Loucy (cell line): ENCODE data around the gene LECT2.

ENCODE experiments used
- H2AFZ ChIP-seq: fragments of 200-600 bp; sonication (generic); 2 replicates; pipeline ENCODE4 v1.6.0; 2016; ENCODE audit warnings: antibody characterized with exemption, mild to moderate bottlenecking, low read length, moderate library complexity
- H3F3A ChIP-seq: fragments of 200-600 bp; 2 replicates; pipeline ENCODE4 v1.6.0; 2016; ENCODE audit warnings: antibody characterized with exemption, low read depth, mild to moderate bottlenecking
- H3K27me3 ChIP-seq: fragments of 200-600 bp; sonication (generic); 2 replicates; pipeline ENCODE4 v1.6.1; 2014; ENCODE audit warnings: low read length, mild to moderate bottlenecking; ENCODE audit not compliant: insufficient read depth, poor library complexity, severe bottlenecking
- H3K36me3 ChIP-seq: fragments of 200-600 bp; sonication (generic); 2 replicates; pipeline ENCODE4 v1.6.1; 2016; ENCODE audit warnings: low read length; ENCODE audit not compliant: insufficient read depth
- H3K4me1 ChIP-seq: fragments of 200-600 bp; sonication (generic); 2 replicates; pipeline ENCODE4 v1.5.1; 2014; ENCODE audit warnings: low read length, mild to moderate bottlenecking; ENCODE audit not compliant: insufficient read depth, poor library complexity, severe bottlenecking
- H3K4me2 ChIP-seq: fragments of 200-600 bp; sonication (generic); 2 replicates; pipeline ENCODE4 v1.6.0; 2014; ENCODE audit warnings: antibody characterized with exemption, low read length, low read depth, mild to moderate bottlenecking; ENCODE audit not compliant: poor library complexity, severe bottlenecking
- H3K4me3 ChIP-seq: fragments of 200-600 bp; sonication (generic); 2 replicates; pipeline ENCODE4 v1.5.1; 2014; ENCODE audit warnings: low read length, mild to moderate bottlenecking, mixed read lengths; ENCODE audit not compliant: poor library complexity, severe bottlenecking
- H3K79me2 ChIP-seq: fragments of 200-600 bp; sonication (generic); 2 replicates; pipeline ENCODE4 v1.6.1; 2014; ENCODE audit warnings: low read length; ENCODE audit not compliant: insufficient read depth
- H3K9ac ChIP-seq: fragments of 200-600 bp; sonication (generic); 2 replicates; pipeline ENCODE4 v1.6.0; 2014; ENCODE audit warnings: mild to moderate bottlenecking, low read depth, low read length, moderate library complexity; ENCODE audit not compliant: poor library complexity, severe bottlenecking
- H3K9me2 ChIP-seq: fragments of 200-600 bp; sonication (generic); replicated peaks from 2 replicates; pipeline ENCODE4 v1.6.1; 2016; ENCODE audit warnings: low read depth, low read length, mixed read lengths
- H3K9me3 ChIP-seq: fragments of 200-600 bp; sonication (generic); 2 replicates; pipeline ENCODE4 v1.6.1; 2014; ENCODE audit warnings: mild to moderate bottlenecking, antibody characterized with exemption, low read length, low read depth; ENCODE audit not compliant: insufficient read depth
- H4K20me1 ChIP-seq: fragments of 200-600 bp; sonication (generic); 2 replicates; pipeline ENCODE4 v1.6.0; 2014; ENCODE audit warnings: antibody characterized with exemption, low read length, mild to moderate bottlenecking; ENCODE audit not compliant: insufficient read depth, poor library complexity, severe bottlenecking
- CTCF ChIP-seq: fragments of 200-600 bp; sonication (generic); conservative IDR thresholded peaks from 2 replicates; pipeline ENCODE4 v1.5.1; 2014; ENCODE audit warnings: mild to moderate bottlenecking, antibody characterized with exemption, low read length
- EZH2phosphoT487 ChIP-seq: fragments of 200-600 bp; IDR thresholded peaks from 2 replicates; pipeline ENCODE4 v1.6.1; 2018; ENCODE audit warnings: antibody characterized with exemption, mild to moderate bottlenecking, moderate library complexity, borderline replicate concordance

The LECT2 gene

GRCh38 chr5:135998889-135999288 is 44.1 kb upstream of the LECT2 start:
- Histone ChIP-seq H3K27me3 (peaks cover 7% of the 10 kb centered on the region), H3K4me3 (no peak overlapping the region), H3K79me2 (no peaks in the 10 kb centered on the region), H3K9ac (no peak overlapping the region), H4K20me1 (no peaks in the 10 kb centered on the region), H3K9me2 (no peaks in the 10 kb centered on the region), H3K36me3 (no peaks in the 10 kb centered on the region), H3K9me3 (no peaks in the 10 kb centered on the region), H2AFZ (no peak overlapping the region), H3F3A (no peaks in the 10 kb centered on the region), H3K4me1 (no peaks in the 10 kb centered on the region), H3K4me2 (no peak overlapping the region)
- TF ChIP-seq CTCF (no peak), EZH2phosphoT487 (no peak)

GRCh38 chr5:135997673-135998335 is 43.0 kb upstream of the LECT2 start:
- Histone ChIP-seq H3K9me2 (no peaks in the 10 kb centered on the region), H3K27me3 (peaks cover 7% of the 10 kb centered on the region), H2AFZ (no peak overlapping the region), H3K4me2 (no peak overlapping the region), H3F3A (no peaks in the 10 kb centered on the region), H3K4me1 (no peaks in the 10 kb centered on the region), H4K20me1 (no peaks in the 10 kb centered on the region), H3K4me3 (no peak overlapping the region), H3K79me2 (no peaks in the 10 kb centered on the region), H3K9me3 (no peaks in the 10 kb centered on the region), H3K9ac (no peak overlapping the region), H3K36me3 (no peaks in the 10 kb centered on the region)
- TF ChIP-seq CTCF: no peak
- no peak for TF ChIP-seq EZH2phosphoT487

DNA sequence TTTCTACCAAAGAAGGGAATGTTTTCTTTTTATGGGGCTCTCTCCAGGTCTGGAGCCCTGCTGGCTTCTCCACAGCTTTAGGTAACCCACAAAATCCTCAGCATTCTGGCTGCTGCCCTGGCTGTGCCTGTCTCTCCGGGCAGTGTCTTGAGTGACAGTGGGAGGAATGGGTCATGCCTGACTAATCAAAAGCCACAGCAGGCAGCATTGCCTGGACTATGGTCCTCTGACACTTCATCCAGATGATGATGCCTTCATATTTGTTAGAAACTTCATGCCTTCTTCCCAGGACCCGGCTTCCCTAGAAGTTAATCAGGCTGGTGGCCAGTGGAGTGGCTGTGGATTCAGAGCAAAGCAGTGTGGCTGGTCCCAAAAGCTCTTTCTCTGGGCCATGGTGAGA is 41.8 kb upstream of the LECT2 start:
- Histone ChIP-seq H3K4me3 (no peak overlapping the region), H3K9me3 (no peaks in the 10 kb centered on the region), H3K9me2 (no peaks in the 10 kb centered on the region), H3K79me2 (no peaks in the 10 kb centered on the region), H2AFZ (no peak overlapping the region), H3K4me1 (no peaks in the 10 kb centered on the region), H3K27me3 (peaks cover 7% of the 10 kb centered on the region), H3K4me2 (no peak overlapping the region), H3K9ac (no peak overlapping the region), H3K36me3 (no peaks in the 10 kb centered on the region), H3F3A (no peaks in the 10 kb centered on the region), H4K20me1 (no peaks in the 10 kb centered on the region)
- TF ChIP-seq EZH2phosphoT487 (no peak), CTCF (no peak)
